ENCODE measurements around the gene TNIK. TPM values are rescaled to one million over a fixed set of nuclear protein-coding genes. Genes with fewer than 3 reads are reported as not detected.

Gene TNIK
- total and polyA plus RNA-seq, 2 experiments from 2014 or later = 14.6 to 34.3 TPM

DNA sequence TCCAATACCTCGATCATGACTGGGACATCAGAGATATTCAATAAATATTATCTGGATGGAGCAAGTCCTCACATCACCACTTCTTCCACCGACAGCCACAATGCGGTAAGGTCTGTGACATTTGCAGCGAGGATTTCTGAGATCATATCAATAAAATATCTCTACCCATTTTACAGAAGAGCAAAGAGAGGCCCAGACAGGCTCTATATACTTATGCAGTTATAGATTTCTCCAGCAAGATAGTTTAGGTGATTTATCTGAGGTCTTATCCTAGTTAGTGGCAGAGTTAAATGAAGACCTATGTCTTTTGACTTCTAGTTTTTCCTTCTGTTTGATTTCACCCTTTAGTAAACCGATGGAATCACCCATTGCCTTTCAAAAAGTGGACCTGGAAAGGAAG lies 81.6 kb downstream of the TNIK start (continued):
- TF ChIP-seq, protein P1, sequence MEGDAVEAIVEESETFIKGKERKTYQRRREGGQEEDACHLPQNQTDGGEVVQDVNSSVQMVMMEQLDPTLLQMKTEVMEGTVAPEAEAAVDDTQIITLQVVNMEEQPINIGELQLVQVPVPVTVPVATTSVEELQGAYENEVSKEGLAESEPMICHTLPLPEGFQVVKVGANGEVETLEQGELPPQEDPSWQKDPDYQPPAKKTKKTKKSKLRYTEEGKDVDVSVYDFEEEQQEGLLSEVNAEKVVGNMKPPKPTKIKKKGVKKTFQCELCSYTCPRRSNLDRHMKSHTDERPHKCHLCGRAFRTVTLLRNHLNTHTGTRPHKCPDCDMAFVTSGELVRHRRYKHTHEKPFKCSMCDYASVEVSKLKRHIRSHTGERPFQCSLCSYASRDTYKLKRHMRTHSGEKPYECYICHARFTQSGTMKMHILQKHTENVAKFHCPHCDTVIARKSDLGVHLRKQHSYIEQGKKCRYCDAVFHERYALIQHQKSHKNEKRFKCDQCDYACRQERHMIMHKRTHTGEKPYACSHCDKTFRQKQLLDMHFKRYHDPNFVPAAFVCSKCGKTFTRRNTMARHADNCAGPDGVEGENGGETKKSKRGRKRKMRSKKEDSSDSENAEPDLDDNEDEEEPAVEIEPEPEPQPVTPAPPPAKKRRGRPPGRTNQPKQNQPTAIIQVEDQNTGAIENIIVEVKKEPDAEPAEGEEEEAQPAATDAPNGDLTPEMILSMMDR (conservative IDR thresholded peaks at IDR 0.05; ENCODE audit: low read depth in 2 of 2) = no peak
- TF ChIP-seq POLR2AphosphoS5 (IDR thresholded peaks at IDR 0.05; ENCODE audit: low read depth) = no peak
- no peak for TF ChIP-seq EZH2 (IDR thresholded peaks at IDR 0.05; ENCODE audit: low read depth, unreplicated experiment)
- TF ChIP-seq, protein P2, sequence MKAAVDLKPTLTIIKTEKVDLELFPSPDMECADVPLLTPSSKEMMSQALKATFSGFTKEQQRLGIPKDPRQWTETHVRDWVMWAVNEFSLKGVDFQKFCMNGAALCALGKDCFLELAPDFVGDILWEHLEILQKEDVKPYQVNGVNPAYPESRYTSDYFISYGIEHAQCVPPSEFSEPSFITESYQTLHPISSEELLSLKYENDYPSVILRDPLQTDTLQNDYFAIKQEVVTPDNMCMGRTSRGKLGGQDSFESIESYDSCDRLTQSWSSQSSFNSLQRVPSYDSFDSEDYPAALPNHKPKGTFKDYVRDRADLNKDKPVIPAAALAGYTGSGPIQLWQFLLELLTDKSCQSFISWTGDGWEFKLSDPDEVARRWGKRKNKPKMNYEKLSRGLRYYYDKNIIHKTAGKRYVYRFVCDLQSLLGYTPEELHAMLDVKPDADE (IDR thresholded peaks at IDR 0.05) = no peak
- TF ChIP-seq ZNF114 (CRISPR knock-in tag; IDR thresholded peaks at IDR 0.05) = no peak
- no peak for TF ChIP-seq ZNF331 (CRISPR knock-in tag; IDR thresholded peaks at IDR 0.05; ENCODE audit: low read depth)
- no peak for TF ChIP-seq JUNB (IDR thresholded peaks at IDR 0.05; ENCODE audit: unreplicated experiment)
- TF ChIP-seq STAT1 (IDR thresholded peaks at IDR 0.05; ENCODE audit: unreplicated experiment) = no peak
- no peak for TF ChIP-seq EZH2phosphoT487 (IDR thresholded peaks at IDR 0.05; ENCODE audit: unreplicated experiment)
- no peak for TF ChIP-seq NANOG (IDR thresholded peaks at IDR 0.05; ENCODE audit: borderline replicate concordance)

DNA sequence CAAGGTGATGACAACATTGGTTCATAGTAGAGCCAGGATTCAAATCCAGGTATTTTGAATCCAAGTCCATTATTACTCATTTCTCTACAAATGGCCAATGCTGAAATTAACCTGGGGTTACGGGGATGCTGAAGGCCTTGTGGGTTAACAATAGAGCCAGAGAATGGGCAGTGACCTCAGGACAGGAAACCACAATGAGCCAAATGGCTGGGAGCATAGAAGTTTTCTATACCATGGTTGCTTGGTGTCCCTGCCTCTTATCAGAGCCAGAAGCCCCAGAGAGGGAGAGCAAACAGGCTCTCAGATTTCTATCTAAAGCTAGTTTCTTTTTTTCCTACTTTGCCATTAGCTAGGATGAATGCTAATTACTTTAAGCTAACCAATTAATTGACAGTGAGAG lies 82.3 kb downstream of the TNIK start:
- Histone ChIP-seq H3K4me2 (no peak overlapping the region), H3K4me1 (ENCODE audit: insufficient read depth) (peaks cover 37% of the 10 kb centered on the region), H3K27ac (ENCODE audit: low read depth) (no peak overlapping the region), H3K36me3 (ENCODE audit: insufficient read depth) (no peaks in the 10 kb centered on the region), H3K79me2 (replicated peaks; ENCODE audit: insufficient read depth) (peaks cover 89% of the 10 kb centered on the region), H4K20me1 (replicated peaks; ENCODE audit: insufficient read depth) (0 out of 2 replicates have a peak, but pooled peaks cover 5% of the 10 kb centered on the region), H3K9me2 (ENCODE audit: insufficient read depth) (no peaks in the 10 kb centered on the region), H2AFZ (no peak overlapping the region), H3F3A (replicated peaks; ENCODE audit: low read depth) (no peaks in the 10 kb centered on the region), H3K4me3 (no peak overlapping the region), H3K27me3 (ENCODE audit: insufficient read depth) (no peaks in the 10 kb centered on the region)
- H3K4me1 Mint-ChIP-seq = peaks cover 37% of the 10 kb centered on the region
- no peaks in the 10 kb centered on the region for H3K36me3 Mint-ChIP-seq (ENCODE audit: low read depth)
- peaks cover 2% of the 10 kb centered on the region for H3K27me3 Mint-ChIP-seq (ENCODE audit: insufficient read depth, low read depth, poor library complexity)
- H3K27ac Mint-ChIP-seq = no peak overlapping the region
- H3K4me3 Mint-ChIP-seq = no peak overlapping the region
- no peak for DNase-seq (ENCODE audit: low spot score)
- ATAC-seq = no peak
- no peaks in the 10 kb centered on the region for H3K9me3 Mint-ChIP-seq
- no peak for TF ChIP-seq CREB1 (CRISPR knock-in tag; IDR thresholded peaks at IDR 0.05; ENCODE audit: low read depth)
- TF ChIP-seq EZH2 (IDR thresholded peaks at IDR 0.05; ENCODE audit: low read depth, unreplicated experiment) = no peak
- no peak for TF ChIP-seq EZH2phosphoT487 (IDR thresholded peaks at IDR 0.05; ENCODE audit: unreplicated experiment)
- TF ChIP-seq NANOG (IDR thresholded peaks at IDR 0.05; ENCODE audit: borderline replicate concordance) = no peak

DNA sequence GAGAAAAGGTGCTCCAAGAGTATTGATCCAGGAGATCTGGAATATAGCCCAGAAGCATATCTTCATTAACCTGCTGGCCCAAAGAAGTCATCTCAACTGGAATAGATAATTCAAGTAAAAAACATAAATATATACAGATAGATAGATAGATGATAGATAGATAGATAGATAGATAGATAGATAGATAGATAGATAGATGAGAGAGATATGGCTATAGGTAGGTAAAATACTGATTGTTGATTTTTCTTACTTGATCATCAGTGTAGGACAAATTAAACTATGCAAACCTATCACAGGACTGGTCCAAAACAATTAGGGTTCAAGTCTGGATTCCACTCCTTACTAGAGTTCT lies 83.6 kb downstream of the TNIK start:
- H3K4me3 ChIP-seq = no peak overlapping the region
- Mint-ChIP-seq H3K4me3 (no peak overlapping the region), H3K27ac (no peak overlapping the region), H3K9me3 (no peaks in the 10 kb centered on the region), H3K36me3 (ENCODE audit: low read depth) (no peaks in the 10 kb centered on the region), H3K27me3 (ENCODE audit: insufficient read depth, low read depth, poor library complexity) (peaks cover 2% of the 10 kb centered on the region), H3K4me1 (peaks cover 32% of the 10 kb centered on the region)
- no peak overlapping the region for H3K27ac ChIP-seq (ENCODE audit: low read depth)
- peaks cover 78% of the 10 kb centered on the region for H3K79me2 ChIP-seq (replicated peaks; ENCODE audit: insufficient read depth)
- H4K20me1 ChIP-seq (replicated peaks; ENCODE audit: insufficient read depth) = peaks cover 5% of the 10 kb centered on the region; the same call in 1 of the 2 replicates
- no peak for DNase-seq (ENCODE audit: low spot score)
- H3K27me3 ChIP-seq (ENCODE audit: insufficient read depth) = no peaks in the 10 kb centered on the region
- H3K4me2 ChIP-seq = no peak overlapping the region
- no peak for ATAC-seq
- H3K36me3 ChIP-seq (ENCODE audit: insufficient read depth) = no peaks in the 10 kb centered on the region
- peaks cover 31% of the 10 kb centered on the region for H3K4me1 ChIP-seq (ENCODE audit: insufficient read depth)
- no peaks in the 10 kb centered on the region for H3F3A ChIP-seq (replicated peaks; ENCODE audit: low read depth)
- no peaks in the 10 kb centered on the region for H3K9me2 ChIP-seq (ENCODE audit: insufficient read depth)
- H2AFZ ChIP-seq = no peak overlapping the region
- TF ChIP-seq EZH2 (IDR thresholded peaks at IDR 0.05; ENCODE audit: low read depth, unreplicated experiment) = no peak
- TF ChIP-seq, protein P3, sequence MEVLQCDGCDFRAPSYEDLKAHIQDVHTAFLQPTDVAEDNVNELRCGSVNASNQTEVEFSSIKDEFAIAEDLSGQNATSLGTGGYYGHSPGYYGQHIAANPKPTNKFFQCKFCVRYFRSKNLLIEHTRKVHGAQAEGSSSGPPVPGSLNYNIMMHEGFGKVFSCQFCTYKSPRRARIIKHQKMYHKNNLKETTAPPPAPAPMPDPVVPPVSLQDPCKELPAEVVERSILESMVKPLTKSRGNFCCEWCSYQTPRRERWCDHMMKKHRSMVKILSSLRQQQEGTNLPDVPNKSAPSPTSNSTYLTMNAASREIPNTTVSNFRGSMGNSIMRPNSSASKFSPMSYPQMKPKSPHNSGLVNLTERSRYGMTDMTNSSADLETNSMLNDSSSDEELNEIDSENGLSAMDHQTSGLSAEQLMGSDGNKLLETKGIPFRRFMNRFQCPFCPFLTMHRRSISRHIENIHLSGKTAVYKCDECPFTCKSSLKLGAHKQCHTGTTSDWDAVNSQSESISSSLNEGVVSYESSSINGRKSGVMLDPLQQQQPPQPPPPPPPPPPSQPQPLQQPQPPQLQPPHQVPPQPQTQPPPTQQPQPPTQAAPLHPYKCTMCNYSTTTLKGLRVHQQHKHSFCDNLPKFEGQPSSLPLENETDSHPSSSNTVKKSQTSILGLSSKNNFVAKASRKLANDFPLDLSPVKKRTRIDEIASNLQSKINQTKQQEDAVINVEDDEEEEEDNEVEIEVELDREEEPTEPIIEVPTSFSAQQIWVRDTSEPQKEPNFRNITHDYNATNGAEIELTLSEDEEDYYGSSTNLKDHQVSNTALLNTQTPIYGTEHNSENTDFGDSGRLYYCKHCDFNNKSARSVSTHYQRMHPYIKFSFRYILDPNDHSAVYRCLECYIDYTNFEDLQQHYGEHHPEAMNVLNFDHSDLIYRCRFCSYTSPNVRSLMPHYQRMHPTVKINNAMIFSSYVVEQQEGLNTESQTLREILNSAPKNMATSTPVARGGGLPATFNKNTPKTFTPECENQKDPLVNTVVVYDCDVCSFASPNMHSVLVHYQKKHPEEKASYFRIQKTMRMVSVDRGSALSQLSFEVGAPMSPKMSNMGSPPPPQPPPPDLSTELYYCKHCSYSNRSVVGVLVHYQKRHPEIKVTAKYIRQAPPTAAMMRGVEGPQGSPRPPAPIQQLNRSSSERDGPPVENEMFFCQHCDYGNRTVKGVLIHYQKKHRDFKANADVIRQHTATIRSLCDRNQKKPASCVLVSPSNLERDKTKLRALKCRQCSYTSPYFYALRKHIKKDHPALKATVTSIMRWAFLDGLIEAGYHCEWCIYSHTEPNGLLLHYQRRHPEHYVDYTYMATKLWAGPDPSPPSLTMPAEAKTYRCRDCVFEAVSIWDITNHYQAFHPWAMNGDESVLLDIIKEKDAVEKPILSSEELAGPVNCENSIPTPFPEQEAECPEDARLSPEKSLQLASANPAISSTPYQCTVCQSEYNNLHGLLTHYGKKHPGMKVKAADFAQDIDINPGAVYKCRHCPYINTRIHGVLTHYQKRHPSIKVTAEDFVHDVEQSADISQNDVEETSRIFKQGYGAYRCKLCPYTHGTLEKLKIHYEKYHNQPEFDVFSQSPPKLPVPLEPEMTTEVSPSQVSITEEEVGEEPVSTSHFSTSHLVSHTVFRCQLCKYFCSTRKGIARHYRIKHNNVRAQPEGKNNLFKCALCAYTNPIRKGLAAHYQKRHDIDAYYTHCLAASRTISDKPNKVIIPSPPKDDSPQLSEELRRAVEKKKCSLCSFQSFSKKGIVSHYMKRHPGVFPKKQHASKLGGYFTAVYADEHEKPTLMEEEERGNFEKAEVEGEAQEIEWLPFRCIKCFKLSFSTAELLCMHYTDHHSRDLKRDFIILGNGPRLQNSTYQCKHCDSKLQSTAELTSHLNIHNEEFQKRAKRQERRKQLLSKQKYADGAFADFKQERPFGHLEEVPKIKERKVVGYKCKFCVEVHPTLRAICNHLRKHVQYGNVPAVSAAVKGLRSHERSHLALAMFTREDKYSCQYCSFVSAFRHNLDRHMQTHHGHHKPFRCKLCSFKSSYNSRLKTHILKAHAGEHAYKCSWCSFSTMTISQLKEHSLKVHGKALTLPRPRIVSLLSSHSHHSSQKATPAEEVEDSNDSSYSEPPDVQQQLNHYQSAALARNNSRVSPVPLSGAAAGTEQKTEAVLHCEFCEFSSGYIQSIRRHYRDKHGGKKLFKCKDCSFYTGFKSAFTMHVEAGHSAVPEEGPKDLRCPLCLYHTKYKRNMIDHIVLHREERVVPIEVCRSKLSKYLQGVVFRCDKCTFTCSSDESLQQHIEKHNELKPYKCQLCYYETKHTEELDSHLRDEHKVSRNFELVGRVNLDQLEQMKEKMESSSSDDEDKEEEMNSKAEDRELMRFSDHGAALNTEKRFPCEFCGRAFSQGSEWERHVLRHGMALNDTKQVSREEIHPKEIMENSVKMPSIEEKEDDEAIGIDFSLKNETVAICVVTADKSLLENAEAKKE (CRISPR knock-in tag; IDR thresholded peaks at IDR 0.05) = no peak
